ENCODE results near the gene TNIK.

GRCh38 chr3:171407759-171408158, 52.4 kb downstream of the TNIK start:
- TF ChIP-seq, protein P1, sequence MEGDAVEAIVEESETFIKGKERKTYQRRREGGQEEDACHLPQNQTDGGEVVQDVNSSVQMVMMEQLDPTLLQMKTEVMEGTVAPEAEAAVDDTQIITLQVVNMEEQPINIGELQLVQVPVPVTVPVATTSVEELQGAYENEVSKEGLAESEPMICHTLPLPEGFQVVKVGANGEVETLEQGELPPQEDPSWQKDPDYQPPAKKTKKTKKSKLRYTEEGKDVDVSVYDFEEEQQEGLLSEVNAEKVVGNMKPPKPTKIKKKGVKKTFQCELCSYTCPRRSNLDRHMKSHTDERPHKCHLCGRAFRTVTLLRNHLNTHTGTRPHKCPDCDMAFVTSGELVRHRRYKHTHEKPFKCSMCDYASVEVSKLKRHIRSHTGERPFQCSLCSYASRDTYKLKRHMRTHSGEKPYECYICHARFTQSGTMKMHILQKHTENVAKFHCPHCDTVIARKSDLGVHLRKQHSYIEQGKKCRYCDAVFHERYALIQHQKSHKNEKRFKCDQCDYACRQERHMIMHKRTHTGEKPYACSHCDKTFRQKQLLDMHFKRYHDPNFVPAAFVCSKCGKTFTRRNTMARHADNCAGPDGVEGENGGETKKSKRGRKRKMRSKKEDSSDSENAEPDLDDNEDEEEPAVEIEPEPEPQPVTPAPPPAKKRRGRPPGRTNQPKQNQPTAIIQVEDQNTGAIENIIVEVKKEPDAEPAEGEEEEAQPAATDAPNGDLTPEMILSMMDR (IDR thresholded peaks at IDR 0.05 in 2 of 3, conservative IDR thresholded peaks at IDR 0.05 in 1 of 3; ENCODE audit: control insufficient read depth in 2 of 3, extremely low read depth in 1 of 3, insufficient read depth in 1 of 3, low read depth in 3 of 3, low read length in 3 of 3): no peak
- TF ChIP-seq, protein P2, sequence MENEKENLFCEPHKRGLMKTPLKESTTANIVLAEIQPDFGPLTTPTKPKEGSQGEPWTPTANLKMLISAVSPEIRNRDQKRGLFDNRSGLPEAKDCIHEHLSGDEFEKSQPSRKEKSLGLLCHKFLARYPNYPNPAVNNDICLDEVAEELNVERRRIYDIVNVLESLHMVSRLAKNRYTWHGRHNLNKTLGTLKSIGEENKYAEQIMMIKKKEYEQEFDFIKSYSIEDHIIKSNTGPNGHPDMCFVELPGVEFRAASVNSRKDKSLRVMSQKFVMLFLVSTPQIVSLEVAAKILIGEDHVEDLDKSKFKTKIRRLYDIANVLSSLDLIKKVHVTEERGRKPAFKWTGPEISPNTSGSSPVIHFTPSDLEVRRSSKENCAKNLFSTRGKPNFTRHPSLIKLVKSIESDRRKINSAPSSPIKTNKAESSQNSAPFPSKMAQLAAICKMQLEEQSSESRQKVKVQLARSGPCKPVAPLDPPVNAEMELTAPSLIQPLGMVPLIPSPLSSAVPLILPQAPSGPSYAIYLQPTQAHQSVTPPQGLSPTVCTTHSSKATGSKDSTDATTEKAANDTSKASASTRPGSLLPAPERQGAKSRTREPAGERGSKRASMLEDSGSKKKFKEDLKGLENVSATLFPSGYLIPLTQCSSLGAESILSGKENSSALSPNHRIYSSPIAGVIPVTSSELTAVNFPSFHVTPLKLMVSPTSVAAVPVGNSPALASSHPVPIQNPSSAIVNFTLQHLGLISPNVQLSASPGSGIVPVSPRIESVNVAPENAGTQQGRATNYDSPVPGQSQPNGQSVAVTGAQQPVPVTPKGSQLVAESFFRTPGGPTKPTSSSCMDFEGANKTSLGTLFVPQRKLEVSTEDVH (IDR thresholded peaks at IDR 0.05; ENCODE audit: low read depth, partially characterized antibody): no peak
- TF ChIP-seq ATF7 (IDR thresholded peaks at IDR 0.05; ENCODE audit: low read depth): no peak
- no peak for TF ChIP-seq REST (IDR thresholded peaks at IDR 0.05; ENCODE audit: low read depth, low read length)
- TF ChIP-seq PBX3 (IDR thresholded peaks at IDR 0.05; ENCODE audit: insufficient replicate concordance, low read depth, low read length): no peak
- TF ChIP-seq BHLHE40 (IDR thresholded peaks at IDR 0.05; ENCODE audit: borderline replicate concordance in 1 of 2, low read depth in 2 of 2, low read length in 1 of 2): no peak
- no peak for TF ChIP-seq JUNB (IDR thresholded peaks at IDR 0.05)
- TF ChIP-seq POLR2A (IDR thresholded peaks at IDR 0.05; ENCODE audit: low read depth, low read length): no peak
- TF ChIP-seq EZH2 (IDR thresholded peaks at IDR 0.05; ENCODE audit: borderline replicate concordance, control insufficient read depth, low read depth, low read length): no peak
- no peak for TF ChIP-seq ETV6 (conservative IDR thresholded peaks at IDR 0.05 in 1 of 2, IDR thresholded peaks at IDR 0.05 in 1 of 2; ENCODE audit: borderline replicate concordance in 1 of 2, low read depth in 1 of 2)
- no peak for TF ChIP-seq ZNF217 (IDR thresholded peaks at IDR 0.05)
- TF ChIP-seq DPF2 (IDR thresholded peaks at IDR 0.05): no peak
- no peak for TF ChIP-seq TCF7 (IDR thresholded peaks at IDR 0.05; ENCODE audit: borderline replicate concordance)

All from GM12878 (cell line).